ENCODE measurements around the gene MED27. TPM values are rescaled to one million over a fixed set of nuclear protein-coding genes. Genes with fewer than 3 reads are reported as not detected.

The MED27 gene
- total and polyA plus RNA-seq, 2 of the 4 experiments (the other 2 are of a cell fraction), result 50.2 to 63.4 TPM

GRCh38 chr9:132040246-132040645 is 39.4 kb downstream of the MED27 start:
- H3K9me1 ChIP-seq (ENCODE audit: insufficient read depth, low read length), result peaks cover 22% of the 10 kb centered on the region
- DNase-seq (no peak), ATAC-seq (ENCODE audit: low read depth) (no peak)
- no peak overlapping the region for H2AK9ac ChIP-seq (replicated peaks; ENCODE audit: low read depth, low read length, poor library complexity)
- H4K5ac ChIP-seq (ENCODE audit: low read depth, low read length), result no peak overlapping the region
- 0 out of 2 replicates have a peak, but pooled peaks cover 2% of the 10 kb centered on the region for H4K20me1 ChIP-seq (ENCODE audit: insufficient read depth, low read length)
- no peak overlapping the region for H3K4me2 ChIP-seq (ENCODE audit: low read depth, low read length)
- H3K23ac ChIP-seq (ENCODE audit: low read depth, low read length), result no peak overlapping the region
- intact Hi-C loops (cut with micrococcal nuclease), result no loop called here
- no peak overlapping the region for H2BK5ac ChIP-seq (ENCODE audit: low read depth, low read length, poor library complexity, severe bottlenecking)
- H3K4ac ChIP-seq (ENCODE audit: low read depth, low read length), result peak overlapping the region; percentile 95; the same call in 1 of the 2 replicates
- POLR2A ChIA-PET (ENCODE audit: unreplicated experiment), result no interaction called here
- 97% methylated on average over 6 of the region's 10 CpGs; no CpG with 5 or more reads in 1 of the 2 experiments for WGBS, 2 experiments (ENCODE audit: extremely low coverage in 2 of 2, insufficient read length in 1 of 2)
- no TSS peak for BruUV-seq (replicated peaks)
- CTCF ChIA-PET, result no interaction called here
- H3K27ac ChIP-seq (ENCODE audit: insufficient read depth, low read length), result no peak overlapping the region
- H3K4me3 ChIP-seq (ENCODE audit: insufficient read depth, low read depth, low read length), result no peak overlapping the region
- H3K9ac ChIP-seq (ENCODE audit: low read depth, low read length), result no peak overlapping the region
- no peak overlapping the region for H2AFZ ChIP-seq (replicated peaks; ENCODE audit: low read length, poor library complexity)
- peak overlapping the region; percentile 93; the same call in 1 of the 2 replicates for H2BK120ac ChIP-seq (ENCODE audit: low read depth, low read length)
- no peaks in the 10 kb centered on the region for H3K9me3 ChIP-seq (ENCODE audit: control insufficient read depth, insufficient read depth, low read length)
- TF ChIP-seq CEBPB (IDR thresholded peaks at IDR 0.05; ENCODE audit: low read depth, low read length), result no peak
- no peak for TF ChIP-seq USF2 (IDR thresholded peaks at IDR 0.05; ENCODE audit: low read depth, low read length)
- no peak for TF ChIP-seq MAFK (IDR thresholded peaks at IDR 0.05; ENCODE audit: low read depth, low read length)
- no peak for TF ChIP-seq POLR2A (IDR thresholded peaks at IDR 0.05; ENCODE audit: low read depth, low read length)
- TF ChIP-seq RFX5 (IDR thresholded peaks at IDR 0.05; ENCODE audit: low read depth, low read length), result no peak
- TF ChIP-seq RCOR1 (IDR thresholded peaks at IDR 0.05; ENCODE audit: insufficient replicate concordance, low read length), result no peak
- TF ChIP-seq MXI1 (IDR thresholded peaks at IDR 0.05; ENCODE audit: borderline replicate concordance, low read depth, low read length), result no peak
- TF ChIP-seq CTCF (conservative IDR thresholded peaks at IDR 0.05; ENCODE audit: low read depth, low read length), result no peak
- TF ChIP-seq BHLHE40 (IDR thresholded peaks at IDR 0.05; ENCODE audit: low read depth, low read length), result no peak
- no peak for TF ChIP-seq RAD21 (IDR thresholded peaks at IDR 0.05; ENCODE audit: low read length)
- no peak for TF ChIP-seq CHD1 (IDR thresholded peaks at IDR 0.05; ENCODE audit: low read depth, low read length)
- TF ChIP-seq FOS (IDR thresholded peaks at IDR 0.05; ENCODE audit: low read depth, low read length), result no peak
- H2BK15ac ChIP-seq (ENCODE audit: low read depth, low read length), result peak overlapping the region; percentile 72; the same call in 1 of the 3 replicates
- H3K27me3 ChIP-seq (ENCODE audit: control insufficient read depth, insufficient read depth, low read length), result no peaks in the 10 kb centered on the region
- H3K18ac ChIP-seq (ENCODE audit: low read depth, low read length), result no peak overlapping the region
- H3K56ac ChIP-seq (ENCODE audit: extremely low read depth, insufficient read depth, low read length), result no peak overlapping the region
- peak overlapping the region; percentile 98; the same call in 1 of the 2 replicates for H2AK5ac ChIP-seq (ENCODE audit: low read depth, low read length)
- peak overlapping the region; percentile 97; the same call in 1 of the 2 replicates for H2BK20ac ChIP-seq (ENCODE audit: low read depth, low read length)
- peaks cover 57 to 78% of the 10 kb centered on the region in 2 experiments for H3K79me1 ChIP-seq (ENCODE audit: low read depth in 1 of 2, low read length in 2 of 2)
- H3K4me1 ChIP-seq (ENCODE audit: control insufficient read depth, insufficient read depth, low read length), result peaks cover 15% of the 10 kb centered on the region
- H4K8ac ChIP-seq (ENCODE audit: low read depth in 2 of 2, low read length in 2 of 2), result peak overlapping the region in 1 of 2 experiments; percentile 59; a peak in 1 of 4 replicates
- H3K36me3 ChIP-seq (ENCODE audit: control insufficient read depth, insufficient read depth, low read length), result no peaks in the 10 kb centered on the region
- H3K14ac ChIP-seq (replicated peaks; ENCODE audit: low read depth, low read length), result 0 out of 2 replicates have a peak overlapping the region, but pooled peaks have one; percentile 43
- dilution Hi-C loops (cut with HindIII; ENCODE audit: low sequenced_read_pairs, unreplicated experiment), result no loop called here
- in situ Hi-C loops (cut with MboI; ENCODE audit: low sequenced_read_pairs), result no loop called here
- 0 out of 2 replicates have a peak overlapping the region, but pooled peaks have one; percentile 30 for H4K91ac ChIP-seq (ENCODE audit: insufficient read depth, low read depth, low read length)
